ENCODE results near the gene ASPN. TPM values are rescaled to one million over a fixed set of nuclear protein-coding genes. Genes with fewer than 3 reads are reported as not detected.

Gene ASPN
- total RNA-seq, 1 donor from 2014 or later: not detected

GRCh38 chr9:92500725-92501124 lies 18.4 kb upstream of the ASPN start:
- DNase-seq (ENCODE audit: low spot score): no peak
- Mint-ChIP-seq H3K27me3 (ENCODE audit: unreplicated experiment) (no peaks in the 10 kb centered on the region), H3K9me3 (ENCODE audit: unreplicated experiment) (no peaks in the 10 kb centered on the region), H3K4me1 (ENCODE audit: unreplicated experiment) (peaks cover 2% of the 10 kb centered on the region), H3K36me3 (ENCODE audit: low read depth, unreplicated experiment) (no peaks in the 10 kb centered on the region), H3K4me3 (ENCODE audit: unreplicated experiment) (no peak overlapping the region), H3K27ac (ENCODE audit: unreplicated experiment) (no peak overlapping the region)
- TF ChIP-seq CTCF (IDR thresholded peaks at IDR 0.05; ENCODE audit: unreplicated experiment): no peak

- no peaks in the 10 kb centered on the region for H3K4me1 Mint-ChIP-seq (ENCODE audit: unreplicated experiment)
These were observed 17.4 kb upstream of the ASPN start for GRCh38 chr9:92499701-92500100.

GRCh38 chr9:92496396-92497176 lies 14.3 kb upstream of the ASPN start:
- no peak overlapping the region for H3K27ac Mint-ChIP-seq (ENCODE audit: unreplicated experiment)
- no peaks in the 10 kb centered on the region for H3K9me3 Mint-ChIP-seq (ENCODE audit: unreplicated experiment)
- no peak for DNase-seq (ENCODE audit: low spot score)
- no peak overlapping the region for H3K4me3 Mint-ChIP-seq (ENCODE audit: unreplicated experiment)
- H3K36me3 Mint-ChIP-seq (ENCODE audit: low read depth, unreplicated experiment): no peaks in the 10 kb centered on the region
- H3K27me3 Mint-ChIP-seq (ENCODE audit: unreplicated experiment): no peaks in the 10 kb centered on the region
- peaks cover 4% of the 10 kb centered on the region for H3K4me1 Mint-ChIP-seq (ENCODE audit: unreplicated experiment)
- TF ChIP-seq CTCF (IDR thresholded peaks at IDR 0.05; ENCODE audit: unreplicated experiment): no peak

More at GRCh38 chr9:92499701-92500100, 17.4 kb upstream of the ASPN start:
- no peak for DNase-seq (ENCODE audit: low spot score)
- no peaks in the 10 kb centered on the region for H3K36me3 Mint-ChIP-seq (ENCODE audit: low read depth, unreplicated experiment)
- no peak overlapping the region for H3K4me3 Mint-ChIP-seq (ENCODE audit: unreplicated experiment)
- no peaks in the 10 kb centered on the region for H3K9me3 Mint-ChIP-seq (ENCODE audit: unreplicated experiment)
- TF ChIP-seq CTCF (IDR thresholded peaks at IDR 0.05; ENCODE audit: unreplicated experiment): no peak
- H3K27me3 Mint-ChIP-seq (ENCODE audit: unreplicated experiment): no peaks in the 10 kb centered on the region
- no peak overlapping the region for H3K27ac Mint-ChIP-seq (ENCODE audit: unreplicated experiment)

GRCh38 chr9:92494856-92495255 lies 12.6 kb upstream of the ASPN start:
- H3K9me3 Mint-ChIP-seq (ENCODE audit: unreplicated experiment): no peaks in the 10 kb centered on the region
- H3K27me3 Mint-ChIP-seq (ENCODE audit: unreplicated experiment): no peaks in the 10 kb centered on the region
- H3K27ac Mint-ChIP-seq (ENCODE audit: unreplicated experiment): no peak overlapping the region
- no peak for TF ChIP-seq CTCF (IDR thresholded peaks at IDR 0.05; ENCODE audit: unreplicated experiment)
- H3K36me3 Mint-ChIP-seq (ENCODE audit: low read depth, unreplicated experiment): no peaks in the 10 kb centered on the region
- H3K4me1 Mint-ChIP-seq (ENCODE audit: unreplicated experiment): peaks cover 15% of the 10 kb centered on the region
- DNase-seq (ENCODE audit: low spot score): no peak
- H3K4me3 Mint-ChIP-seq (ENCODE audit: unreplicated experiment): no peak overlapping the region

GRCh38 chr9:92493749-92494387 lies 11.6 kb upstream of the ASPN start:
- no peak for TF ChIP-seq CTCF (IDR thresholded peaks at IDR 0.05; ENCODE audit: unreplicated experiment)
- H3K4me1 Mint-ChIP-seq (ENCODE audit: unreplicated experiment): peaks cover 22% of the 10 kb centered on the region

More at GRCh38 chr9:92493749-92494387, 11.6 kb upstream of the ASPN start:
- Mint-ChIP-seq H3K27me3 (ENCODE audit: unreplicated experiment) (no peaks in the 10 kb centered on the region), H3K27ac (ENCODE audit: unreplicated experiment) (no peak overlapping the region), H3K9me3 (ENCODE audit: unreplicated experiment) (no peaks in the 10 kb centered on the region), H3K36me3 (ENCODE audit: low read depth, unreplicated experiment) (no peaks in the 10 kb centered on the region), H3K4me3 (ENCODE audit: unreplicated experiment) (no peak overlapping the region)
- no peak for DNase-seq (ENCODE audit: low spot score)
